CD4-positive, alpha-beta memory T cell (primary cell): ENCODE results near the gene FAM174C. TPM values are rescaled to one million over a fixed set of nuclear protein-coding genes. Genes with fewer than 3 reads are reported as not detected.
A peak's percentile ranks its signal among the peaks of the same experiment; 100 is the strongest.

ENCODE experiments used
- CTCF ChIA-PET: fragments of 350-600 bp; sonication (Branson Sonifier 250); formaldehyde crosslinking; loops from one replicate; lab custom pipeline; 2021; ENCODE audit warnings: inconsistent platforms; ENCODE audit not compliant: partially characterized antibody; lab: Charles Lee
- POLR2A ChIA-PET: fragments of 350-600 bp; sonication (Branson Sonifier 250); formaldehyde crosslinking; loops from one replicate; lab custom pipeline; 2021; ENCODE audit not compliant: partially characterized antibody; lab: Charles Lee
- DNase-seq, 5 donors: peaks; one replicate each; pipeline versions ENCODE4 v3.0.0 to v3.0.0-alpha.2; 2020 to 2022; ENCODE audit warnings: mixed read lengths in 1 of 5
- H3K27ac ChIP-seq: one replicate; pipeline ENCODE4 v1.7.0; 2013; ENCODE audit warnings: low read depth, low read length
- H3K27me3 ChIP-seq: 2 replicates; pipeline ENCODE4 v1.7.0; 2013; ENCODE audit warnings: mild to moderate bottlenecking, low read length, moderate library complexity; ENCODE audit not compliant: insufficient read depth
- H3K36me3 ChIP-seq: 2 replicates; pipeline ENCODE4 v1.7.0; 2013; ENCODE audit warnings: mild to moderate bottlenecking, low read length, moderate library complexity; ENCODE audit not compliant: insufficient read depth
- H3K4me1 ChIP-seq: 2 replicates; pipeline ENCODE4 v1.7.0; 2013; ENCODE audit warnings: mild to moderate bottlenecking, low read length, moderate library complexity; ENCODE audit not compliant: insufficient read depth
- H3K4me3 ChIP-seq, 2 donors: one replicate each; pipeline ENCODE4 v1.7.0; 2013; ENCODE audit warnings: low read length in 2 of 2, mild to moderate bottlenecking in 1 of 2
- H3K9me3 ChIP-seq, 2 donors: one replicate each; pipeline ENCODE4 v1.7.0; 2013; ENCODE audit warnings: low read length in 2 of 2, control low read depth in 1 of 2; ENCODE audit not compliant: control insufficient read depth in 1 of 2
- H3K27ac Mint-ChIP-seq, 7 donors: one replicate each; pipeline ENCODE4 v1.8.0; 2020 to 2021; ENCODE audit warnings: mixed read lengths in 7 of 7, mild to moderate bottlenecking in 6 of 7, inconsistent platforms in 3 of 7, moderate library complexity in 3 of 7
- H3K27me3 Mint-ChIP-seq, 2 donors: one replicate each; pipeline ENCODE4 v1.8.0; 2020 to 2021; ENCODE audit warnings: mixed read lengths in 2 of 2
- H3K36me3 Mint-ChIP-seq, 2 donors: one replicate each; pipeline ENCODE4 v1.8.0; 2020 to 2021; ENCODE audit warnings: mixed read lengths in 2 of 2, inconsistent platforms in 1 of 2, mild to moderate bottlenecking in 1 of 2
- H3K4me1 Mint-ChIP-seq, 4 donors: one replicate each; pipeline ENCODE4 v1.8.0; 2020 to 2021; ENCODE audit warnings: mixed read lengths in 4 of 4, mild to moderate bottlenecking in 1 of 4
- H3K4me3 Mint-ChIP-seq, 8 donors: one replicate each; pipeline ENCODE4 v1.8.0; 2020 to 2021; ENCODE audit warnings: mixed read lengths in 8 of 8, mild to moderate bottlenecking in 7 of 8, moderate library complexity in 6 of 8, inconsistent platforms in 3 of 8
- H3K9me3 Mint-ChIP-seq, 8 donors: one replicate each; pipeline ENCODE4 v1.8.0; 2020 to 2021; ENCODE audit warnings: mixed read lengths in 8 of 8, mild to moderate bottlenecking in 5 of 8, inconsistent platforms in 3 of 8, moderate library complexity in 1 of 8
- intact Hi-C: fragments of 100-400 bp; cut with micrococcal nuclease; formaldehyde crosslinking; loops from one replicate; pipeline ENCODE4 v1.15.1; 2023
- polyA plus RNA-seq, 2 donors: library from polyadenylated mRNA; unstranded; fragments of 300-500 nt; fragmentation: Illumina TruSeq; gene quantifications; one replicate each; pipeline ENCODE4 v1.2.3, GENCODE V29; 2021
- total RNA-seq, 2 experiments: library from RNA; stranded (reverse); gene quantifications; one replicate each; pipeline ENCODE4 v1.2.3, GENCODE V29; 2021

FAM174C gene
- total and polyA plus RNA-seq, 4 experiments from 2014 or later, result 50.5 to 114 (median 55.7) TPM

- H3K9me3 Mint-ChIP-seq, result no peaks in the 10 kb centered on the region
- H3K27ac Mint-ChIP-seq, result no peak overlapping the region
- Histone ChIP-seq H3K4me1 (peaks cover 3% of the 10 kb centered on the region), H3K9me3 (no peaks in the 10 kb centered on the region), H3K4me3 (no peak overlapping the region), H3K36me3 (peaks cover 9% of the 10 kb centered on the region), H3K27me3 (peaks cover 12% of the 10 kb centered on the region), H3K27ac (no peak overlapping the region)
- CTCF ChIA-PET, result no interaction called here
- intact Hi-C loops, result no loop called here
- H3K27me3 Mint-ChIP-seq, result peaks cover 10 to 11% of the 10 kb centered on the region in 2 donors
- H3K4me1 Mint-ChIP-seq, result peaks cover 6 to 22% (median 11%) of the 10 kb centered on the region in 4 donors
- no peak overlapping the region for H3K4me3 Mint-ChIP-seq
- DNase-seq, result peak in 1 of 5 donors; percentile 43
- H3K36me3 Mint-ChIP-seq, result peaks cover 4 to 13% of the 10 kb centered on the region in 2 donors
- POLR2A ChIA-PET, result no interaction called here
Observed at GRCh38 chr19:1283207-1283916, 8.0 kb downstream of the FAM174C start.

GRCh38 chr19:1283917-1284292 lies 8.6 kb downstream of the FAM174C start:
- Mint-ChIP-seq H3K27me3 (peaks cover 11 to 12% of the 10 kb centered on the region in 2 donors), H3K27ac (peak overlapping the region in 1 of 7 donors; percentile 72), H3K4me3 (peak overlapping the region in 1 of 8 donors; percentile 67), H3K36me3 (peaks cover 4 to 11% of the 10 kb centered on the region in 2 donors), H3K9me3 (no peaks in the 10 kb centered on the region), H3K4me1 (peaks cover 6 to 22% (median 11%) of the 10 kb centered on the region in 4 donors)
- Histone ChIP-seq H3K4me1 (peaks cover 3% of the 10 kb centered on the region), H3K27me3 (peaks cover 12% of the 10 kb centered on the region), H3K9me3 (no peaks in the 10 kb centered on the region), H3K4me3 (no peak overlapping the region), H3K36me3 (peaks cover 6% of the 10 kb centered on the region), H3K27ac (no peak overlapping the region)
- ChIA-PET CTCF (no interaction called here), POLR2A (no interaction called here)
- no peak for DNase-seq
- intact Hi-C loops, result no loop called here

- Histone ChIP-seq H3K4me3 (no peak overlapping the region), H3K9me3 (no peaks in the 10 kb centered on the region), H3K36me3 (peaks cover under 1% of the 10 kb centered on the region), H3K27me3 (peaks cover 12% of the 10 kb centered on the region), H3K27ac (no peak overlapping the region), H3K4me1 (peaks cover 3% of the 10 kb centered on the region)
- Mint-ChIP-seq H3K4me3 (peak overlapping the region; percentile 4 to 76 (median 54)), H3K36me3 (peaks cover 4 to 6% of the 10 kb centered on the region in 2 donors), H3K9me3 (no peaks in the 10 kb centered on the region), H3K27me3 (peaks cover 14 to 15% of the 10 kb centered on the region in 2 donors), H3K4me1 (peaks cover 6 to 21% (median 11%) of the 10 kb centered on the region in 4 donors), H3K27ac (peak overlapping the region in 1 of 7 donors; percentile 72)
- ChIA-PET POLR2A (no interaction called here), CTCF (no interaction called here)
- no peak for DNase-seq
- intact Hi-C loops, result no loop called here
Observed at GRCh38 chr19:1284293-1284978, 9.1 kb downstream of the FAM174C start.

GRCh38 chr19:1284979-1285736 lies 9.8 kb downstream of the FAM174C start:
- H3K9me3 ChIP-seq, result no peaks in the 10 kb centered on the region
- POLR2A ChIA-PET, result no interaction called here
- H3K27ac Mint-ChIP-seq, result peak overlapping the region in 1 of 7 donors; percentile 72
- CTCF ChIA-PET, result no interaction called here
- H3K27me3 ChIP-seq, result peaks cover 12% of the 10 kb centered on the region
- H3K9me3 Mint-ChIP-seq, result no peaks in the 10 kb centered on the region
- H3K4me3 ChIP-seq, result no peak overlapping the region
- H3K4me1 ChIP-seq, result peaks cover 3% of the 10 kb centered on the region
- intact Hi-C loops, result no loop called here
- H3K36me3 ChIP-seq, result no peaks in the 10 kb centered on the region
- no peak for DNase-seq
- no peak overlapping the region for H3K27ac ChIP-seq
- H3K27me3 Mint-ChIP-seq, result peaks cover 14 to 15% of the 10 kb centered on the region in 2 donors
- H3K4me1 Mint-ChIP-seq, result peaks cover 2 to 15% (median 6%) of the 10 kb centered on the region in 4 donors
- H3K4me3 Mint-ChIP-seq, result peak overlapping the region; percentile 4 to 70 (median 36)
- H3K36me3 Mint-ChIP-seq, result peaks cover 0 to 2% of the 10 kb centered on the region in 2 donors

GRCh38 chr19:1285737-1286360 lies 10.5 kb downstream of the FAM174C start, which contains the start of gene EFNA2:
Gene EFNA2, plus strand, starts transcription at chr19:1285873. Its CDS starts 296 bp downstream, at chr19:1286169.
- no peaks in the 10 kb centered on the region for H3K9me3 Mint-ChIP-seq
- Histone ChIP-seq H3K27me3 (peaks cover 12% of the 10 kb centered on the region), H3K9me3 (no peaks in the 10 kb centered on the region), H3K36me3 (no peaks in the 10 kb centered on the region), H3K4me3 (no peak within 1 kb of the TSS), H3K27ac (no peak within 1 kb of the TSS), H3K4me1 (peaks cover 3% of the 10 kb centered on the region)
- no peaks in the 10 kb centered on the region for H3K36me3 Mint-ChIP-seq
- peak within 1 kb of the TSS in 1 of 7 donors; percentile 72 for H3K27ac Mint-ChIP-seq
- ChIA-PET CTCF (no interaction called here), POLR2A (no interaction called here)
- intact Hi-C loops, result no loop called here
- peak within 1 kb of the TSS; percentile 4 to 70 (median 45) for H3K4me3 Mint-ChIP-seq
- H3K4me1 Mint-ChIP-seq, result peaks cover 2 to 15% (median 4%) of the 10 kb centered on the region in 4 donors
- peaks cover 14 to 15% of the 10 kb centered on the region in 2 donors for H3K27me3 Mint-ChIP-seq
- no peak for DNase-seq

- CTCF ChIA-PET, result no interaction called here
- no peak overlapping the region for H3K27ac Mint-ChIP-seq
Observed at GRCh38 chr19:1286487-1287353, 11.4 kb downstream of the FAM174C start.

More at GRCh38 chr19:1286487-1287353, 11.4 kb downstream of the FAM174C start:
- Histone ChIP-seq H3K36me3 (no peaks in the 10 kb centered on the region), H3K27me3 (peaks cover 12% of the 10 kb centered on the region), H3K9me3 (no peaks in the 10 kb centered on the region), H3K27ac (no peak overlapping the region), H3K4me3 (no peak overlapping the region), H3K4me1 (peaks cover 3% of the 10 kb centered on the region)
- Mint-ChIP-seq H3K9me3 (no peaks in the 10 kb centered on the region), H3K4me1 (peaks cover 2 to 15% (median 4%) of the 10 kb centered on the region in 4 donors), H3K4me3 (peak overlapping the region in 5 of 8 donors; percentile 33 to 64 (median 39)), H3K27me3 (peaks cover 14 to 16% of the 10 kb centered on the region in 2 donors), H3K36me3 (no peaks in the 10 kb centered on the region)
- intact Hi-C loops, result no loop called here
- POLR2A ChIA-PET, result no interaction called here
- no peak for DNase-seq
